ENCODE results near the gene USB1. TPM values are rescaled to one million over a fixed set of nuclear protein-coding genes. Genes with fewer than 3 reads are reported as not detected.

USB1 gene
- total RNA-seq, 4 donors from 2014 or later = 18.2 to 87.1 (median 27.6) TPM

- H3K36me3 ChIP-seq = peaks cover 0 to 74% of the 10 kb centered on the region in 2 donors
- 92% methylated on average over 5 of the region's 16 CpGs; no CpG with 5 or more reads in 1 of the 2 donors for WGBS, 2 donors (ENCODE audit: low coverage in 1 of 2)
- no peak for TF ChIP-seq POLR2A (IDR thresholded peaks at IDR 0.05)
- TF ChIP-seq EP300 (IDR thresholded peaks at IDR 0.05) = no peak
- no peak for TF ChIP-seq POLR2AphosphoS5 (IDR thresholded peaks at IDR 0.05)
- no peak for TF ChIP-seq CTCF (IDR thresholded peaks at IDR 0.05)
Measured at GRCh38 chr16:58042886-58043515, 41.8 kb downstream of the USB1 start.

GRCh38 chr16:58043571-58044155, 42.5 kb downstream of the USB1 start:
- Histone ChIP-seq H3K36me3 (peaks cover 0 to 68% of the 10 kb centered on the region in 2 donors), H3K4me1 (peaks cover 0 to under 1% (median 0%) of the 10 kb centered on the region in 3 donors)

More at GRCh38 chr16:58042886-58043515, 41.8 kb downstream of the USB1 start:
- Histone ChIP-seq H3K9me3 (no peaks in the 10 kb centered on the region), H3K4me3 (no peak overlapping the region), H3K27ac (no peak overlapping the region), H3K27me3 (no peaks in the 10 kb centered on the region), H3K4me1 (no peaks in the 10 kb centered on the region)
- ATAC-seq = no peak

GRCh38 chr16:58044266-58045019, 43.2 kb downstream of the USB1 start:
- WGBS, 2 donors (ENCODE audit: low coverage in 1 of 2) = no CpG with 5 or more reads among the region's 9 CpGs
- Histone ChIP-seq H3K9me3 (no peaks in the 10 kb centered on the region), H3K4me3 (no peak overlapping the region), H3K36me3 (peaks cover 0 to 60% of the 10 kb centered on the region in 2 donors), H3K4me1 (peaks cover 0 to 6% (median 0%) of the 10 kb centered on the region in 3 donors), H3K27me3 (no peaks in the 10 kb centered on the region), H3K27ac (no peak overlapping the region)
- no peak for ATAC-seq
- no peak for TF ChIP-seq POLR2A (IDR thresholded peaks at IDR 0.05)
- TF ChIP-seq POLR2AphosphoS5 (IDR thresholded peaks at IDR 0.05) = no peak
- no peak for TF ChIP-seq CTCF (IDR thresholded peaks at IDR 0.05)
- TF ChIP-seq EP300 (IDR thresholded peaks at IDR 0.05) = no peak

More at GRCh38 chr16:58043571-58044155, 42.5 kb downstream of the USB1 start:
- Histone ChIP-seq H3K27me3 (no peaks in the 10 kb centered on the region), H3K9me3 (no peaks in the 10 kb centered on the region), H3K4me3 (no peak overlapping the region), H3K27ac (no peak overlapping the region)
- TF ChIP-seq POLR2AphosphoS5 (IDR thresholded peaks at IDR 0.05) (no peak), EP300 (IDR thresholded peaks at IDR 0.05) (no peak), POLR2A (IDR thresholded peaks at IDR 0.05) (no peak), CTCF (IDR thresholded peaks at IDR 0.05) (no peak)
- no CpG with 5 or more reads among the region's 7 CpGs for WGBS, 2 donors (ENCODE audit: low coverage in 1 of 2)
- ATAC-seq = no peak

- Histone ChIP-seq H3K36me3 (peaks cover 0 to 54% of the 10 kb centered on the region in 2 donors), H3K27ac (no peak overlapping the region), H3K27me3 (no peaks in the 10 kb centered on the region), H3K4me1 (peaks cover 0 to 6% (median 0%) of the 10 kb centered on the region in 3 donors), H3K9me3 (no peaks in the 10 kb centered on the region), H3K4me3 (no peak overlapping the region)
- WGBS, 2 donors (ENCODE audit: low coverage in 1 of 2) = no CpG with 5 or more reads among the region's 31 CpGs
- no peak for TF ChIP-seq EP300 (IDR thresholded peaks at IDR 0.05)
- TF ChIP-seq POLR2AphosphoS5 (IDR thresholded peaks at IDR 0.05) = no peak
- no peak for TF ChIP-seq CTCF (IDR thresholded peaks at IDR 0.05)
- no peak for TF ChIP-seq POLR2A (IDR thresholded peaks at IDR 0.05)
- no peak for ATAC-seq
Measured at GRCh38 chr16:58045096-58045495, 43.9 kb downstream of the USB1 start.

All from gastroesophageal sphincter (tissue), 4 donors.